Measurements from ENCODE around the gene LY6G6C.
"Not testable (repeated sequence)": the region's sequence is repeated elsewhere in the genome, so short reads cannot be mapped to it uniquely, and the experiment has no call there.

LY6G6C gene

GRCh38 chr6:31709157-31709556 is 12.4 kb downstream of the LY6G6C start:
- H3K4me3 ChIP-seq (ENCODE audit: low read depth, low read length): not testable (repeated sequence)

GRCh38 chr6:31708224-31708623 is 13.3 kb downstream of the LY6G6C start:
- H3K4me3 ChIP-seq (ENCODE audit: low read depth, low read length): no peak overlapping the region

- H3K4me3 ChIP-seq (ENCODE audit: low read depth, low read length): no peak overlapping the region
Measured at GRCh38 chr6:31707701-31708100, 13.8 kb downstream of the LY6G6C start.

- no peak within 1 kb of the TSS for H3K4me3 ChIP-seq (ENCODE audit: low read depth, low read length)
Measured at GRCh38 chr6:31706599-31706998, 14.9 kb downstream of the LY6G6C start, which contains the start of gene LY6G6F. LY6G6F (plus strand) TSS chr6:31706866; CDS start chr6:31706907, 41 bp downstream.

GRCh38 chr6:31705931-31706330 is 15.6 kb downstream of the LY6G6C start:
- no peak overlapping the region for H3K4me3 ChIP-seq (ENCODE audit: low read depth, low read length)

- peak within 1 kb of the TSS; percentile 71 for H3K4me3 ChIP-seq (ENCODE audit: low read depth, low read length)
Measured at GRCh38 chr6:31702819-31703716, 18.5 kb downstream of the LY6G6C start, which contains the start of gene ABHD16A. ABHD16A (minus strand) TSS chr6:31703324; CDS start chr6:31703281, 43 bp downstream.

GRCh38 chr6:31702405-31702818 is 19.1 kb downstream of the LY6G6C start:
- peak overlapping the region; percentile 71 for H3K4me3 ChIP-seq (ENCODE audit: low read depth, low read length)

DNA sequence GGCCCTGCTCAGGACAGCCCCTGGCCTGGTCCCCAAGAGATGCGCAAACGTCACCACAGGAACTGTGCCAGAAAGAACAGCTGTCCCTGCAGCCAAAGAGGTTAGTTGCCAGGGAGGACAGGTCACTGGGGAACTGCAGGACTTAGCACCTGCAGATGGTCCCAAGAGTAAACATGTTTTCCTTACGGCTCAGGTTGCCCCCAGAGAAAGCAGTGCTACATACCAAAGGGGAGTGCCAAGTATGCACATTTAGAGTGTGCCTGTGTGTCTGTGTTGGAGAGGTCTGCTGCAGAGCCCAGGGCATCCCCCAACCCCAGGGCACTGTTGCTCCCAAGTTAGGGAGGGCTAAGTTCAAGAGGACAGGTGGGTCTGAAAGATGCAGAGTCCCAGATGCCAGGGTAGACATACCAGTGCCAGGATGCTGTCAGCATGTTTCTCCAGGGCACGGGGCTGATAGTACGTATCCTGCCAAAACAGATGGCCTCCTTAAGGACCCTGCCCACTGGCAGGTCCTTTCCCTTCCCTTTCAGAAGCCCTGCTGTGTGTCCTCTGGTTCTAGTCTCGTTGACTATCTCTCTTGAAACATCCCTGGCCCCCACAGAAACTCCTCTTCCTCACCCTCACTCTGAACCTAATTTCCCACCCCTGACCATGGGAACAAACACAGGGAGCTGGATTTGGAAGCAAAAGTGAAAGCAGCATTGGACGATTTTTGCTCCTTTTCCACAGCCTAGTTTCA is 19.7 kb downstream of the LY6G6C start:
- peak overlapping the region; percentile 71 for H3K4me3 ChIP-seq (ENCODE audit: low read depth, low read length)

- no peak overlapping the region for H3K4me3 ChIP-seq (ENCODE audit: low read depth, low read length)
Measured at GRCh38 chr6:31700740-31701401, 20.7 kb downstream of the LY6G6C start.

DNA sequence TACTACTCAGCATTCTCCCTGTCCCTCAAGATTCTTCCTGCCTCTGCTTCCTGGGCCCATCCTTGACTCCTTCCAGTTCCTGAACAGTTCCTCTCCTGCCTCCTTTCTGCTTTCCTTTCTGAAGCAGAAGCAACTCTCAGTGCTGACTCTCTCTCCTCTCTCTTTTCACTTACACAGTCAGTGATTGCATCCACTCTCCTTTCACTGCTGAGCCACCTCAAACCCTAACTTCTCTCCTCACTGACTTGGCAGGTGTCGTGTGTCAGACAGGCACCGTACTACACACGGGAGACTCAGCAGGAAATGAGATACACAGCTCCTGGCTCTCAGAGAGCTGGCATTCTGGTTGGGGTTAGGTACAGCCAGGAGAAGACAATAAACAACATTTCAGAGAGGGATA is 24.0 kb downstream of the LY6G6C start:
- H3K4me3 ChIP-seq (ENCODE audit: low read depth, low read length): no peak overlapping the region

DNA sequence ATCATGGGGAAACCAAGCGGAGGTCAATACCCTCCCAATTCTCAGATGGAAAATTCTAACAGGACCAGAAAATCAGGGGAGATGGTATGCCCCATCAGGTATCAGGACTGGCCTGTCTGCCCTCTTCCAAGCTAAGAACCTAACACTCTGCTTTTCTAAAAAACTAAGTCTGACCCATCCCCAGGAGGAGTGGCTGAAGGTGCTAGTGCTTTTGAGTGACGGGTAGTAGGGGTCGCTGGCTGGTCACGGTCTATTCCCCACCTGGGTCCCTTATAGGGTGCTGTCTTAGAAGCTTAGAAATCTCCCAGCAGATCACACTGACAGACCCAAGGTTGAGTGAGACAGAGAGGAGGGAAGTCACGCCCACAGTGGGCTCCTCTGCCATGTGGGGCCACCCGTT is 28.0 kb downstream of the LY6G6C start:
- H3K4me3 ChIP-seq (ENCODE audit: low read depth, low read length): no peak overlapping the region

- H3K4me3 ChIP-seq (ENCODE audit: low read depth, low read length): no peak overlapping the region
Measured at GRCh38 chr6:31692886-31693285, 28.7 kb downstream of the LY6G6C start.

DNA sequence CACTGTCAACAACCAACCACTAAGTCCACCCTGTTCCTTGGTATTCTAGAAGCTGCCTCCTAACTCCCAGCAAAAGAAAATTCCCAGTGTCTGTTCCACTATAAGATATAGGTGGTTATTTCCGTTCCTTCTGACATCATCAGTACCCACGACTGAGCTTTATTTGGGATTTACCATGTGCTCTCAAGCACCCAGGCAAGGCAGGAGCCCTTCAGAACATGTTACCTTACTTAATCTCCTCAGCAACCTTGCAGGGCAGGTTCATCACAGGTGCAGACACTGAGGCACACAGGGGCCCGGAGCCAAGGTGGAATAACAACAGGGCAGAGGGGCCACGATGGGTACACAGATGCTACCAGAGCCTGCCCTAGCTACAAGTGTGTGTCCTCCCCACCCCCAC is 29.2 kb downstream of the LY6G6C start:
- H3K4me3 ChIP-seq (ENCODE audit: low read depth, low read length): no peak overlapping the region

- no peak overlapping the region for H3K4me3 ChIP-seq (ENCODE audit: low read depth, low read length)
Measured at GRCh38 chr6:31691564-31692108, 29.9 kb downstream of the LY6G6C start.

DNA sequence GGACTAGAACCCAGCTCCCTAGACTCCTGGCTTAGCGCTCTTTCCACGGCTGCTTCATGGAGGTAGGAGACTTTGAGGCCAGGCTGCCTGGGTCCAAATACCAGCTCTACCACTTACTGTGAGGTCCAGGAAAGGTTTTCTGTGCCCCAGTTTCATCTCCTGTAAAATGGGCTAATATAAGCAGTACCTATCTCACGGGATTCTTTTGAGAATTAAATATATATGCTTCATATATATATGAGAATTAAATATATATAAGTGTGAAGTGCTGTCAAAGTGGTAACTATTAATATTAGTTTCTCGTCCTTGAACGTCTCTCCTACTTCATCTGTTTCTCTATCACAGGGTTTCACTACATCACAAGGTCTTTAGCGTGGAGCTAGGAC is 30.5 kb downstream of the LY6G6C start:
- H3K4me3 ChIP-seq (ENCODE audit: low read depth, low read length): no peak overlapping the region

DNA sequence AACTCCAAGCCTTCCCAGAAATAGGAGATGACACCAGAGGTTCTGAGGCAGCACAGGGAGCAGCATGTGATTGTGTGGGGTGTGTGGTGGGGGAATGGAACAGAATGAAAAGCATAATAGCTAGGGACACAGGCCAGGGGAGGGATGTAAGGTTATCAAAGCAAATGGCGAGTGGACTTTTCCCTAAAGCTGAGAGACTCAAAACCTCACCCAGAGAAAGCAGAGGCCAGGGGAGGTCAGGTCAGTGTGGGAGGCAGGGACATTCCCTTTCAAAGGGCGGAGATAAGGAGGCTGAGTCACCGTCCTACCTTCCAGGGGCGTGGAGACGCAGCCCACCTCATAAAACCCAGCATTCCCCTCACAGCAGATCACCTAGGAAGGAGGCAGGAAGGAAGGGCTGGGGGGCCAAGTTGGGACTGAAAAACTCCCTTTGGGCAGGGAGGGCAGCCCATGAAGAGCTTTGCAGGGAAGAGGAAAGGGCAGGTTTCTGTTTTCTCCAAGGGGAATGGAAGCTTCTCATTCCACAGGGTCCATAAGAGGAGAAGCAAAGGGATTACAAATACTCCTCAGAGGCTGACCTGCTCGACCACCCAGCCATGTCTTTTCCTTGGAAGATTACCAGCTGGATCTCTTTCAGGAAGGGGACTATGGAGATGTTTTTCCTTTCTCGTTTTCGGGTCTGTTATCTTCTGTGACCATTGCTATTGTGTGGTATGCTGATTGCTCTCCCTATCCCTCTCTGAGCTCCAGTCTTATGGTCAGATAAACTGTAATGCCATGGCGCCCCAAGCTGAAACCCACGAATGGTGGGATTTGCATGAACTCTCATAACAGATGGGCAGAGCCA is 31.1 kb downstream of the LY6G6C start:
- H3K4me3 ChIP-seq (ENCODE audit: low read depth, low read length): no peak overlapping the region

- no peak overlapping the region for H3K4me3 ChIP-seq (ENCODE audit: low read depth, low read length)
Measured at GRCh38 chr6:31689249-31690110, 32.1 kb downstream of the LY6G6C start.

GRCh38 chr6:31687860-31688693 is 33.5 kb downstream of the LY6G6C start:
- H3K4me3 ChIP-seq (ENCODE audit: low read depth, low read length): no peak overlapping the region

Measured in iPS-11a (cell line).